Activated naive CD4-positive, alpha-beta T cell treated with anti-CD3 and anti-CD28 coated beads, Interleukin-2, amount 10 ng/mL, durations not matched to agents 7 days and 5 days (primary cell): ENCODE data around the gene ZSCAN22.
"Not testable (repeated sequence)": the region's sequence is repeated elsewhere in the genome, so short reads cannot be mapped to it uniquely, and the experiment has no call there.

Source experiments
- CTCF ChIA-PET: fragments of 350-600 bp; sonication (Branson Sonifier 250); formaldehyde crosslinking; loops from one replicate; lab custom pipeline; 2021; ENCODE audit warnings: antibody characterized with exemption; lab: Charles Lee
- DNase-seq: peaks from one replicate; pipeline ENCODE4 v3.0.0-alpha.2; 2020
- H3K27ac Mint-ChIP-seq: one replicate; pipeline ENCODE4 v1.8.0; 2021; ENCODE audit warnings: mild to moderate bottlenecking, moderate library complexity, mixed read lengths
- H3K27me3 Mint-ChIP-seq: one replicate; pipeline ENCODE4 v1.8.0; 2021; ENCODE audit warnings: mild to moderate bottlenecking, mixed read lengths
- H3K36me3 Mint-ChIP-seq: one replicate; pipeline ENCODE4 v1.8.0; 2021; ENCODE audit warnings: mixed read lengths
- H3K4me1 Mint-ChIP-seq: one replicate; pipeline ENCODE4 v1.8.0; 2021; ENCODE audit warnings: mixed read lengths
- H3K4me3 Mint-ChIP-seq: one replicate; pipeline ENCODE4 v1.8.0; 2021; ENCODE audit warnings: mild to moderate bottlenecking, moderate library complexity, mixed read lengths
- H3K9me3 Mint-ChIP-seq: one replicate; pipeline ENCODE4 v1.8.0; 2021; ENCODE audit warnings: mixed read lengths

The ZSCAN22 gene

DNA sequence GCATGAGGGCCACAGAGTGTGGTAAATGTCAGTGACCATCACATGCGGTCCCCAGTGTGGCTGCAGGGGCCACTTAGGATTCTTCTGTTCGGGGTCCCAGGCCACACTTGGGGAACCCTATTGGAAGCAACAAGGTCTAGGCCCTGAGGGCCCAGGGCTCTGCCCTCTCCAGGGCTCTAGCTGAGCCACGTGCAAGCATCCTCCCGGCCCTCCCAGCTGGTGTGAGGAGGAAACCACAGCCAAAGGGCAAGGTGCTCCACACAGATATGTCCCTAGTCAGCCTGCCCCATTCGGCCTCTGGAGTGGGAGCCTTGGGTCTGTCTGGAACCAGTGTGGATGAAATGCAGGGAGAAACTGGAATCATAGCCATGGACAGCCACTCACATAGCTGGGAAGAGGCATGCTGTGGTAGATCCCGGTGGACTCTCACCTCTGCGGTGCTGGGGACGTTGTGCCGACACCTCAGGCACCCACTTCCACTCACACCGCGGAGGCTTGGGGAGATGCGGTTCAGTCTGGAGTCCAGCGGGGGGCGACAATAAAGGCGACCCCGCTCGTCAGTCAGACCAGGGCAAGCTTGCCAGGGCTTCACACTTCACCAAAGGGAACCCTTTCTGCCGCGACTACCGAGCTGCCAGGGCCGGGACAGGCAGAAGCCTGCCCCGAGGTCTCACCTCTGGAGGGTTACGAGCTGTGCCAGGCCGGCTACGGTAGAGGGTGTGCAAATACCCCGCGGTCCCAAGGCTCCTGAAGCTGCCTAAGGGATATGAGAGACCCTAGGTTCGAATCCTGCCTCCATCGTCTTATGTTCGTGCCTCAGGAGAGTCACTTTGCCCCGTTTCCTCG, 40.0 kb downstream of the ZSCAN22 start:
- H3K27ac Mint-ChIP-seq, result no peak overlapping the region
- H3K4me3 Mint-ChIP-seq, result no peak overlapping the region
- H3K36me3 Mint-ChIP-seq, result no peaks in the 10 kb centered on the region
- H3K4me1 Mint-ChIP-seq, result peaks cover 14% of the 10 kb centered on the region
- H3K27me3 Mint-ChIP-seq, result peaks cover 3% of the 10 kb centered on the region
- peak; percentile 7 for DNase-seq
- H3K9me3 Mint-ChIP-seq, result no peaks in the 10 kb centered on the region
- CTCF ChIA-PET, result no interaction called here

DNA sequence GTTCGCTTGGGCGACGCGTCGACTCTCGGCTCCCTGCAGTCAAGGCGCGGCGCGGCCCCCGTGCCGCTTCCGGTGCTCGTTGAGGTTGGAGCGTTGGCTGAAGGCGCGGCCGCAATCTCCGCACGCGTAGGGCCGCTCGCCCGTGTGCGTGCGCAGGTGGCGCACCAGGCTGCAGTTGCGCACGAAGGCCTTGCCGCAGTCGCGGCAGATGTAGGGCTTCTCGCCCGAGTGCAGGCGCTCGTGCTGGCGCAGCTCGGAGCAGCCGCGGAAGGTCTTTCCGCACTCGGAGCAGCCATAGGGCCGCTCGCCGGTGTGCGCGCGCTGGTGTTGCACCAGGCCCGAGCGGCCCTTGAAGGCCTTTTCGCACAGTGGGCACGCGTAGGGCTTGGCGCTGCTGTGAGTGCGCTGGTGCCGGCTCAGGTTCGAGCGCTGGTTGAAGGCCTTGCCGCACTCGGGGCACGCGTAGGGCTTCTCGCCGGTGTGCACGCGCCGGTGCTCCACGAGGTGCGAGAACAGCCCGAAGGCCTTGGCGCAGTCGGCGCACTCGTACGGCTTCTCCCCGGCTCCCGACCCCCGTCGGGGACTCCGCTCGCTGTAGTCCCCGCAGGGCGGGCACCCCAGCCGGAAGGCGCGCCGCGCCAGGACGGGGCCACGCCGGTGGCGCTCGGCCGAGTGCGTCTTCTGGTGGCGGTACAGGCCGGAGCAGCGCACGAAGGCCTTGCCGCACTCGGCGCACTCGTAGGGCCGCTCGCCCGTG, 41.1 kb downstream of the ZSCAN22 start:
- CTCF ChIA-PET, result no interaction called here
- Mint-ChIP-seq H3K4me1 (peaks cover 6% of the 10 kb centered on the region), H3K4me3 (no peak overlapping the region), H3K27me3 (no peaks in the 10 kb centered on the region), H3K27ac (no peak overlapping the region), H3K9me3 (no peaks in the 10 kb centered on the region), H3K36me3 (no peaks in the 10 kb centered on the region)
- DNase-seq, result no peak

DNA sequence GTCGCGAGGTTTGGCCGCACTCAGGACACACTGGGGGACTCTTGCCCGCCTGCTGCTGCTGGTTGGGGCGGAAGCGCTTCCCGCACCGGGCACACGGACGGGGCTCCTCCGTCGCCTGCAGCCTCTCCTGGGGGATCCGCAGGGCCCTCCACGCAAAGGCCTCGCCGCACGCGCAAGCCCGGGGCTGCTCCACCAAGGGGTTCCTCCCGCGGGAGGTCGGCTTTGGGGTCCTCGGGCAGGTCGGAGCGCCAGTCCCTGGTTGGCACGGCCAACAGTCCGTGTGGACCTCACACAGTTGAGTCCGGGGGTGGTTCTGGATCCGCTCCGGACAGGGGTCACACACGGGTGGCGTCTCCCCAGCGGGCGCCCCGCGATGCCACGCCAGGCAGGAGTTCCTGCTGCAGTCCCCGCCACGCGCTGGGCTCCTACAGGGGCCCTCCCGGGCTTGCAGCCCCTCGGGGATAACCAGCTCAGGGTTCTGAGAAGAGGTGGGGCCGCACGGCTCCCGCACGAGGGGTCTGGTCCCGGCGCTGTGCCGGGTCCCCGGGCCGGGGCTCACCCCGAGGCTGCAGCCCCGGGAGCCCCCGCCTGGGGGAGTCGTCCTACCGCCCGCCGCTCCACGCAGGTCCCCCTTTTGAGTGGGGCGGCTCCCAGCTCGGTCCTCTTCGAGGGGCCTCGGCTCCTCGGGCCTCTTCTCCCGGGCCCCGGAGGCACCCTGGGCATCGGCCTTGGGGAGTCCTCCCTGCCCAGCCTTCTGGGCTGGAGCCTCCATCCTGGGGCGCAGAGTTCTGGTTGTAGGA, 42.0 kb downstream of the ZSCAN22 start:
- H3K9me3 Mint-ChIP-seq, result no peaks in the 10 kb centered on the region
- no peak for DNase-seq
- H3K4me1 Mint-ChIP-seq, result peaks cover 4% of the 10 kb centered on the region
- H3K36me3 Mint-ChIP-seq, result no peaks in the 10 kb centered on the region
- H3K27ac Mint-ChIP-seq, result no peak overlapping the region
- H3K4me3 Mint-ChIP-seq, result no peak overlapping the region
- no peaks in the 10 kb centered on the region for H3K27me3 Mint-ChIP-seq
- CTCF ChIA-PET, result no interaction called here

GRCh38 chr19:58372311-58373133, 45.7 kb downstream of the ZSCAN22 start:
- Mint-ChIP-seq H3K4me3 (no peak overlapping the region), H3K4me1 (no peaks in the 10 kb centered on the region), H3K36me3 (no peaks in the 10 kb centered on the region), H3K27me3 (no peaks in the 10 kb centered on the region), H3K27ac (no peak overlapping the region), H3K9me3 (no peaks in the 10 kb centered on the region)
- CTCF ChIA-PET, result no interaction called here
- no peak for DNase-seq

DNA sequence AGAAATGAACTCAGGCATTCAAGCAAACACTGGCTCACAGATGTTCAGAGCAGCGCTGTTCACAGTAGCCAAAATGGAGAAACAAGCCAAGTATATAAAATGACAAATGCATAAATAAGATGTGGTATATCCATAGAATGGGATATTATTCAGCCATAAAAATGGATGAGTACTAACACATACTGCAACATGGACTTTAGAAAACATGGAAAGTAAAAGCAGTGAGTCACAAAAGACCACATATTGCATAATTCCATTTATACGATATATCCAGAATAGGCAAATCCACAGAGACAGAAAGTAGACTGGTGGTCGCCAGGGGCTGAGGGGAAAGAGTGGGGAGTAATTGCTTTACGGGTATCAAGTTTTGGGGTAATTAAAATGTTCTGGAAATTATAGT, 47.4 kb downstream of the ZSCAN22 start:
- CTCF ChIA-PET, result no interaction called here
- H3K4me1 Mint-ChIP-seq, result peaks cover 3% of the 10 kb centered on the region
- H3K36me3 Mint-ChIP-seq, result no peaks in the 10 kb centered on the region
- H3K27ac Mint-ChIP-seq, result no peak overlapping the region
- no peak for DNase-seq
- no peak overlapping the region for H3K4me3 Mint-ChIP-seq
- H3K9me3 Mint-ChIP-seq, result no peaks in the 10 kb centered on the region
- H3K27me3 Mint-ChIP-seq, result no peaks in the 10 kb centered on the region

GRCh38 chr19:58376724-58377123, 49.9 kb downstream of the ZSCAN22 start:
- H3K36me3 Mint-ChIP-seq, DNase-seq, H3K4me3 Mint-ChIP-seq, H3K27me3 Mint-ChIP-seq, H3K27ac Mint-ChIP-seq, H3K9me3 Mint-ChIP-seq: not testable (repeated sequence)
- CTCF ChIA-PET, result interaction anchor here (0.9 kb wide), 1 partner anchor 14 kb away, joined by 5 read pairs; no protein-coding TSS in a partner anchor
- H3K4me1 Mint-ChIP-seq, result peaks cover 18% of the 10 kb centered on the region

GRCh38 chr19:58379246-58379645, 52.5 kb downstream of the ZSCAN22 start:
- H3K27me3 Mint-ChIP-seq, result no peaks in the 10 kb centered on the region
- DNase-seq, result no peak
- peaks cover 28% of the 10 kb centered on the region for H3K4me1 Mint-ChIP-seq
- H3K4me3 Mint-ChIP-seq, result peak overlapping the region; percentile 84
- H3K27ac Mint-ChIP-seq, result no peak overlapping the region
- no peaks in the 10 kb centered on the region for H3K36me3 Mint-ChIP-seq
- CTCF ChIA-PET, result interaction anchor here (1.4 kb wide), 1 partner anchor 139 kb away, joined by 3 read pairs; no protein-coding TSS in a partner anchor
- H3K9me3 Mint-ChIP-seq, result no peaks in the 10 kb centered on the region

GRCh38 chr19:58380037-58380661, 53.4 kb downstream of the ZSCAN22 start:
- Mint-ChIP-seq H3K27me3 (no peaks in the 10 kb centered on the region), H3K36me3 (no peaks in the 10 kb centered on the region), H3K27ac (peak overlapping the region; percentile 91), H3K4me3 (peak overlapping the region; percentile 84), H3K9me3 (no peaks in the 10 kb centered on the region), H3K4me1 (peaks cover 31% of the 10 kb centered on the region)
- no peak for DNase-seq
- CTCF ChIA-PET, result interaction anchor here (0.6 to 1.4 kb wide), 2 partner anchors 33 to 138 kb away, joined by 3 read pairs; no protein-coding TSS in a partner anchor

DNA sequence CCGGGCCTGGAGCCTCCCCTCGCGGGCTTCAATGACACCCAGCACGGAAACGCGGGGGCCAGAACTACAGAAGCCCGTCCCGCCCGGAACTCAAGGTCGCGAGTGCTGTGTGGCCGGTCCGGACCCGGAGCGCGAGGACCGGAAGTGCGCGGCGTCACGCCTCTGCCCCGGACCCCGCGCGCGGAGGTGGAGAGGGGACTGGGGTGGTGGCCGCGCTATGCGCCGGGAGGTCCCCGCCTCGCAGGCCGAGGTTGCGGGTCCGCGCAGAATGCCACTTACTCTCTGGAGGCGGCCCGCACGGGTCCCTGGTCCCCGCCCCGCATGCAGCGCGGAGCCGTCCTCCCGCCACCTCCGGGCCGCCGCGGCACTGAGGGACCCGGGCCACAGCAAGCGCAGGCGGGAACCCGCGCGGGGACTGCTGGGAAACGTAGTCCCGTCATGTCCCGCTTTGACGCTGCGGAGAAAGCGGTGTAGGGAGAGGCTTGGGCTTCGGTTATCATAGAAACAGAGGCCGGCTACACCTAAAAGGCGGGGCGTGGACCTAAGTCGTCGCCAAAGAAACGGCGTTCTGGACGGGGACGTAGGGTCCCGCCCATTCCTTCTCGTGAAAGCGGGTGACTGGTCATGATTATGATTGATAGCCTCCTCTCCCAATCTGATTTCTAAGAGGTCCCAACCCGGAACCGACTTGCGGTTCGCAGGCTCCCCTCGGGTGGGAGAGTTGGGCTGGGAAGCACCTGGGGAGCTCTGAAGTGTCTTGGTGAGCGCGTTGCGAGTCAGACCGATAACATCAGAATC, 54.1 kb downstream of the ZSCAN22 start, which contains the start of gene ZNF837:
TSS of gene ZNF837 (minus strand) at position 369 of the 798 bp plus-strand sequence. CDS start 11,698 bp downstream, outside the sequence.
- no peaks in the 10 kb centered on the region for H3K36me3 Mint-ChIP-seq
- CTCF ChIA-PET, result interaction anchor here (0.6 to 1.4 kb wide), 2 partner anchors 57 to 138 kb away, joined by 3 read pairs; no protein-coding TSS in a partner anchor
- H3K27ac Mint-ChIP-seq, result peak within 1 kb of the TSS; percentile 91
- H3K27me3 Mint-ChIP-seq, result no peaks in the 10 kb centered on the region
- H3K9me3 Mint-ChIP-seq, result no peaks in the 10 kb centered on the region
- peak; percentile 99 for DNase-seq
- H3K4me3 Mint-ChIP-seq, result peak within 1 kb of the TSS; percentile 84
- H3K4me1 Mint-ChIP-seq, result peaks cover 36% of the 10 kb centered on the region

DNA sequence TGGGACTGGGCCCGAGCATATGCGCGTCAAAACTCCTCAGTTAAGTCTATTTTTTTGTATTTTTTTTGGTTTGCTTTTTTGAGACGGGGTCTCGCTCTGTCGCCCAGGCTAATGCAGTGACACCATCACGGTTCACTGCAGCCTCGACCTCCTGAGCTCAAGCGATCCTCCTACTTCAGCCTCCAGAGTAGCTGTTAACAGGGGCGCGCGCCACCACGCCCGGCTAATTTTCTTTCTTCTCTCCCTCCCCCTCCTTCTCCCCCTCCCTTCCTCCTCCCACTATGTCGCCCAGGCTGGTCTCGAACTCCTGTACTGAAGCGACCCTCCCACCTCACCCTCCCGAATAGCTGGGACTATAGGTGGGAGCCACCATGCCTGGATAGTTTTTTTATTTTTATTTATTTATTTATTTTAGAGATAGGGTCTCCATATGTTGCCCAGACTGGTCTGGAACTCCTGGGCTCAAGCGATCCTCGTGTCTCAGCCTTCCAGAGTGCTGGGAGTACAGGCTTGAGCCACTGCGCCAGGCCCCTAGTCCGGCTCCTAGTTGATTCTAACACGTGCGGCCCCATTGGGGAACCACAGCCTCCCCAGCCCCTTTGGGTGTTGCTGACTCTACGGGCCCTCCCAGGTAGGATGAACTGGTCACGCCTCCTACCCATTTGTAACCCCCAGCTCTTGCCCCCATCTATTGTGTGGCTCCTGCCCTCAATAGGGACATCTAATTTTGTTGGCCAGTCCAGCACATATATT, 54.8 kb downstream of the ZSCAN22 start:
- CTCF ChIA-PET, result interaction anchor here (0.6 kb wide), 1 partner anchor 58 kb away, joined by 3 read pairs; no protein-coding TSS in a partner anchor
- Mint-ChIP-seq H3K36me3 (no peaks in the 10 kb centered on the region), H3K4me3 (peak overlapping the region; percentile 84), H3K27ac (peak overlapping the region; percentile 91), H3K4me1 (peaks cover 39% of the 10 kb centered on the region), H3K9me3 (no peaks in the 10 kb centered on the region), H3K27me3 (no peaks in the 10 kb centered on the region)
- DNase-seq, result no peak

DNA sequence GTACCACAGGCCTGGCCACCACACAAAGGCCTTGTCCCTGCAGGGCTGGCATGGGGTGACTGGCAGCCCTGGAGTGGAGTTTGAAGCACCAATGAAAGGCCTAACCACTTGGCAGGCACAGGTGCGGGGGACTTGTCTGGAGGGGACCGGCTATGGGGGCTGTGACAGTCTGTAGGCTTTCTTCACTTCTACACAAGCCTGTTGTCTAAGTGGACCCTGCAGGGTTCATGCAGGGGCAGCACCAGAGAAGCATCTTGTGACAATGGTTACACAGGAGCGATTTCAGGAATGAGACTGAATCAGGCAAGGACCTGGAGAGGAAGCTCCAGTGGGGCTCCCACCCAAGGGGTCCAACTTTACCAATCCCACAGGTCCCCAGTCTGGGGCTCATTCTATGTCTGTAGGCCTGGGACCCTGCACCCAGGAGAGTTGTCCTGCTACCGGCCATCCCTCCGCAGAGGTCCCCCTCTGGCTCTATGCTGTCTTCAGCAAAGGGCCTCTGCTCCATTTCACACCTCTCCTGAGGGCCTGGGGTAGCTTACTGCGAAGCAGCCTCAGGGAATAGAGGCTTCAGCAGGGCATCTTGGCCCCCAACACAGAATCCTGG, 56.3 kb downstream of the ZSCAN22 start:
- Mint-ChIP-seq H3K27me3 (no peaks in the 10 kb centered on the region), H3K9me3 (no peaks in the 10 kb centered on the region), H3K4me3 (peak overlapping the region; percentile 43), H3K4me1 (peaks cover 46% of the 10 kb centered on the region), H3K36me3 (peaks cover 4% of the 10 kb centered on the region), H3K27ac (no peak overlapping the region)
- CTCF ChIA-PET, result no interaction called here
- DNase-seq, result no peak
